Suppressor macrophage treated with lipopolysaccharide for 1 hour (primary cell): ENCODE results near the gene CHRNE.

Source experiments
- DNase-seq, 3 donors: peaks; one replicate each; pipeline ENCODE4 v3.0.0-alpha.2; 2020 to 2022

Gene CHRNE

GRCh38 chr17:4903051-4903818 lies at the start of gene CHRNE:
Gene CHRNE (minus strand): TSS chr17:4903098. CDS start chr17:4903063, 35 bp downstream.
- peak; percentile 73 to 83 (median 76) for DNase-seq

GRCh38 chr17:4951486-4951885 lies 48.6 kb upstream of the CHRNE start:
- DNase-seq = no peak

- DNase-seq = no peak
Measured at GRCh38 chr17:4950746-4951204, 47.9 kb upstream of the CHRNE start, which contains the start of gene ENO3. Gene ENO3 (plus strand): TSS chr17:4951119. CDS start chr17:4951830, 711 bp downstream.

- DNase-seq = peak in 1 of 3 donors; percentile 43
Measured at GRCh38 chr17:4950075-4950745, 47.3 kb upstream of the CHRNE start.

- DNase-seq = peak; percentile 88 to 93 (median 92)
Measured at GRCh38 chr17:4949321-4950074, 46.6 kb upstream of the CHRNE start.

- DNase-seq = peak; percentile 92 to 97 (median 95)
Measured at GRCh38 chr17:4948931-4949320, 46.0 kb upstream of the CHRNE start.

GRCh38 chr17:4948166-4948930 lies 45.5 kb upstream of the CHRNE start, which contains the start of gene PFN1:
Gene PFN1 (minus strand): TSS chr17:4948530. CDS start chr17:4948394, 136 bp downstream.
- DNase-seq = peak; percentile 94 to 96 (median 96)

GRCh38 chr17:4947411-4948165 lies 44.7 kb upstream of the CHRNE start:
- peak; percentile 73 to 88 (median 88) for DNase-seq

GRCh38 chr17:4947010-4947410 lies 44.1 kb upstream of the CHRNE start:
- DNase-seq = peak; percentile 32 to 56 (median 39)

- peak; percentile 79 to 89 (median 86) for DNase-seq
Measured at GRCh38 chr17:4946312-4946976, 43.5 kb upstream of the CHRNE start.

GRCh38 chr17:4945944-4946280 lies 43.0 kb upstream of the CHRNE start:
- DNase-seq = no peak

GRCh38 chr17:4945176-4945943 lies 42.5 kb upstream of the CHRNE start:
- peak; percentile 95 to 97 (median 95) for DNase-seq

- no peak for DNase-seq
Measured at GRCh38 chr17:4944554-4945175, 41.8 kb upstream of the CHRNE start.

GRCh38 chr17:4944163-4944553 lies 41.3 kb upstream of the CHRNE start:
- no peak for DNase-seq

GRCh38 chr17:4942760-4943508 lies 40.0 kb upstream of the CHRNE start:
- no peak for DNase-seq

- no peak for DNase-seq
Measured at GRCh38 chr17:4941319-4941610, 38.4 kb upstream of the CHRNE start.

GRCh38 chr17:4940555-4941318 lies 37.8 kb upstream of the CHRNE start:
- DNase-seq = peak in 1 of 3 donors; percentile 42

- DNase-seq = peak; percentile 97 to 100 (median 100)
Measured at GRCh38 chr17:4939796-4940554, 37.1 kb upstream of the CHRNE start, which contains the start of the genes RNF167 and SLC25A11. Gene RNF167 (plus strand): TSS chr17:4940268. CDS start chr17:4940910, 642 bp downstream. Gene SLC25A11 (minus strand): TSS chr17:4940046. CDS start chr17:4939910, 136 bp downstream.
